Omental fat pad (tissue), 4 donors: ENCODE results near the gene NDUFB10. TPM values are rescaled to one million over a fixed set of nuclear protein-coding genes. Genes with fewer than 3 reads are reported as not detected.
"Not testable (repeated sequence)": the region's sequence is repeated elsewhere in the genome, so short reads cannot be mapped to it uniquely, and the experiment has no call there.

Experiments used
- ATAC-seq: fragments of 150-250 bp; one replicate; pipeline ENCODE4 v1.9.1; 2016; ENCODE audit warnings: mild to moderate bottlenecking, moderate library complexity; ENCODE audit not compliant: low FRiP score
- DNase-seq: peaks from one replicate; pipeline ENCODE4 v3.0.0-alpha.2; 2019; ENCODE audit warnings: low spot score
- total RNA-seq, 4 donors: library from RNA; depleted of rRNA; stranded (reverse); fragments of >200 nt; gene quantifications; one replicate each; pipeline ENCODE4 v1.1.0, GENCODE V29; 2016
- TF ChIP-seq, protein P1 (sequence below), 3 donors: fragments of 450-650 bp; IDR thresholded peaks; one replicate each; pipeline ENCODE4 v1.5.1; 2016 to 2017; ENCODE audit warnings: antibody characterized with exemption in 3 of 3, mild to moderate bottlenecking in 3 of 3, moderate library complexity in 2 of 3

Gene NDUFB10
- total RNA-seq, 4 donors from 2014 or later, result 144 to 240 (median 183) TPM

DNA sequence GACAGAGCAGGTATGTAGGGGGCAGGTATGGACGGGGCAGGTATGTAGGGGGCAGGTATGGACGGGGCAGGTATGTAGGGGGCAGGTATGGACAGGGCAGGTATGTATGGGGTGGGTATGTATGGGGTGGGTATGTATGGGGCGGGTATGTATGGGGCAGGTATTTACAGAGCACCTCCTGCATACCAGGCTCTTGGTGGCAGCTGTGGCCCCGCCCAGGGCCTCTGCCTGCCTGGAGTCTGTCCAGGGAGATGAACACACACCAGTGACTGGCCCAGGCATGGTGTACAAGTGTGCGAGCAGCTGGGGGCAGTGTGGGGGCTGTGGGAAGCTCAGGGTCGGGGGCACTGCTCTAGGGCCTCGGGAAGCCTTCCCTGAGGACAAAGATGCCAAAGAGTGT, 9.3 kb upstream of the NDUFB10 start:
- DNase-seq (no peak), ATAC-seq (no peak)
- TF ChIP-seq, protein P1, sequence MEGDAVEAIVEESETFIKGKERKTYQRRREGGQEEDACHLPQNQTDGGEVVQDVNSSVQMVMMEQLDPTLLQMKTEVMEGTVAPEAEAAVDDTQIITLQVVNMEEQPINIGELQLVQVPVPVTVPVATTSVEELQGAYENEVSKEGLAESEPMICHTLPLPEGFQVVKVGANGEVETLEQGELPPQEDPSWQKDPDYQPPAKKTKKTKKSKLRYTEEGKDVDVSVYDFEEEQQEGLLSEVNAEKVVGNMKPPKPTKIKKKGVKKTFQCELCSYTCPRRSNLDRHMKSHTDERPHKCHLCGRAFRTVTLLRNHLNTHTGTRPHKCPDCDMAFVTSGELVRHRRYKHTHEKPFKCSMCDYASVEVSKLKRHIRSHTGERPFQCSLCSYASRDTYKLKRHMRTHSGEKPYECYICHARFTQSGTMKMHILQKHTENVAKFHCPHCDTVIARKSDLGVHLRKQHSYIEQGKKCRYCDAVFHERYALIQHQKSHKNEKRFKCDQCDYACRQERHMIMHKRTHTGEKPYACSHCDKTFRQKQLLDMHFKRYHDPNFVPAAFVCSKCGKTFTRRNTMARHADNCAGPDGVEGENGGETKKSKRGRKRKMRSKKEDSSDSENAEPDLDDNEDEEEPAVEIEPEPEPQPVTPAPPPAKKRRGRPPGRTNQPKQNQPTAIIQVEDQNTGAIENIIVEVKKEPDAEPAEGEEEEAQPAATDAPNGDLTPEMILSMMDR (IDR thresholded peaks at IDR 0.05), result no peak

DNA sequence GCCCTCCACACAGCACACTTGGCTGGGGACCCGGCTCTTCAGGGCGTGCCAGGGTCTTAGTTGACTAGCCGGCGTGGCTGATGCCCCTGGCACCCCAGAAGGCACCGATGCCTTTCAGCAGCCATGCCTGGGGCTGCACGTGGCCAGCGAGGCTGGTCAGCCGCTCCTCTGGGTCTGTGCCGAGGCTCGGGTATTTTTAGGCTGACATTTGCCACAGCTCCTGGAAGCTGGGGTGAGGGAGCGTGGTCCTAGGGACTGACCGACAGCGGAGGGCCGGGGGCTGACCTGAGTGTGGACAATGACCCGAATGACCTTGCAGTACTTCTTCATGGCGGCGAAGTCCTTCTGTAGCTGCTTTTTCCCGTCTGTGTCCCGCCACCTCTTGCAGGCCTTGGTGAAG, 8.8 kb upstream of the NDUFB10 start:
- ATAC-seq, result no peak
- DNase-seq, result no peak
- TF ChIP-seq, protein P1 (IDR thresholded peaks at IDR 0.05), result no peak

DNA sequence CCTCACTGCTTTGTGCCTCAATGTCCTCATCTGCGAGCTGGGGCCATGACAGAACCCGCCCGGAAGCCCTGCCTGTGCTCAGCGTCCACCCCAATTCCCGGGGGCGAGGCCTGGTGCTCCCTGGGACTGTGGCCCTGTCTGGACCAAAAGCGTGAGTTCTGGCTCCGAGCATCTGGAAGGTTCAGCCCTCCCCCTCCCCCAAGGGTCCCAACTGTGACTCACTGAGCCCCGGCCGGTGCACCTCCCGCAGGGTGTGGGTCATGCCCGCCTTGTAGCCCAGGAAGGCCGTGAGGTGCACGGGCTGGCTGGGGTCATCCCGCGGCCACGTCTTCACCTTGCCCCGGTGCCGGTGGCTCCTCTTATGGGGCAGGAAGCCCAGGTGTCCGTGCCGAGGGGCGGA, 5.6 kb upstream of the NDUFB10 start:
- DNase-seq (no peak), ATAC-seq (no peak)
- TF ChIP-seq, protein P1 (IDR thresholded peaks at IDR 0.05), result no peak

DNA sequence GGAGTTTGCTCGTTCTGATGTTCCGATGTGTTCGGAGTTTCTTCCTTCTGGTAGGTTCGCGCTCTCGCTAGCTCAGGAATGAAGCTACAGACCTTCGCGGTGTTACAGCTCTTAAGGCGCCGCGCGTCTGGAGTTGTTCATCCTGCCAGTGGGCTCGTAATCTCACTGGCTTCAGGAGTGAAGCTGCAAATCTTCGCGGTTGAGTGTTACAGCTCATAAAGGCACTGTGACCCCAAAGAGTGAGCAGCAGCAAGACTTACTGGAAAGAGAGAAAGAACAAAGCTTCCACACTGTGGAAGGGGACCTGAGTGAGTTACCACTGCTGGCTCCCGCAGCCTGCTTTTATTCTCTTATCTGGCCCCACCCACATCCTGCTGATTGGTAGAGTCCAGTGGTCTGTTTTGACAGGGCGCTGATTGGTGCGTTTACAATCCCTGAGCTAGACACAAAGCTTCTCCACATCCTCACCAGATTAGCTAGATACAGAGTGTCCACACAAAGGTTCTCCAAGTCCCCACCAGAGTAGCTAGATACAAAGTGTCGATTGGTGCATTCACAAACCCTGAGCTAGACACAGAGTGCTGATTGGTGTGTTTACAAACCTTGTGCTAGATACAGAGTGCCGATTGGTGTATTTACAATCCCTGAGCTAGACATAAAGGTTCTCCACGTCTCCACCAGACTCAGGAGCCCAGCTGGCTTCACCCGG, 1.8 kb upstream of the NDUFB10 start:
- not testable (repeated sequence) for ATAC-seq, DNase-seq

DNA sequence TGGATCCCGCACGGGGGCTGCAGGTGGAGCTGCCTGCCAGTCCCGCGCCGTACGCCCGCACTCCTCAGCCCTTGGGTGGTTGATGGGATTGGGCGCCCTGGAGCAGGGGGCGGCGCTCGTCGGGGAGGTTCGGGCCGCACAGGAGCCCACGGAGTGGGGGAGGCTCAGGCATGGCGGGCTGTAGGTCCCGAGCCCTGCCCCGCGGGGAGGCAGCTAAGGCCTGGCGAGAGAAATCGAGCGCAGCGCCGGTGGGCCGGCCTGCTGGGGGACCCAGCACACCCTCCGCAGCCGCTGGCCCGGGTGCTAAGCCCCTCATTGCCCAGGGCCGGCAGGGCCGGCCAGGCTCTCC, 1.2 kb upstream of the NDUFB10 start:
- DNase-seq, ATAC-seq: not testable (repeated sequence)

DNA sequence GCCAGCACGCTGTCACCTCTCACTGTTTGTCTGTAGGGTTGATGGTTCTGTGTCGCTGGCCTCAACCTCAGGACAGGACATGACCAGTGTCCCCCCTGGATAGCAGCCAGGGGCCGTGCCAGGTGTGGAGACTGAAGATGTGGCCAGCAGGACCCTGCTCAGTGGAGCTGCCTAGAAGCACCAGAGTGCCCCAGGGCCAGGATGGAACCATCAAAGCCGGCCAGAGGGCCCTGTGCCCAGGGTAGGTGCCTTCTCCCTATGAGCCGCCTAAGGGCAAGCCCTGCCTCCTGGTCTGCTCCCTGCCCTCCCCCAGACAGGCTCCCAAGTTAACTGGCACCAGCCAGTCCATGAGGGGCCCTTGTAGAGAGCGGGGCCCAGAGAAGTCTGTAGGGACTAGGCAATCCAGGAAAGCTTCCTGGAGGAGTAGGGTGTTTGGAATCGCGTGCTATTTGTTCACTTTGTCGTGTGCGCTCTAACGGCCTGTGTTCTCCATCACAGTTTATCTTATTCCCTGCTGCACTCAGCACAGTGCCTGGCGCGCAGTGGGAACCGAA, 546 bp upstream of the NDUFB10 start:
- TF ChIP-seq, protein P1 (IDR thresholded peaks at IDR 0.05), result no peak
- no peak for DNase-seq
- no peak for ATAC-seq

DNA sequence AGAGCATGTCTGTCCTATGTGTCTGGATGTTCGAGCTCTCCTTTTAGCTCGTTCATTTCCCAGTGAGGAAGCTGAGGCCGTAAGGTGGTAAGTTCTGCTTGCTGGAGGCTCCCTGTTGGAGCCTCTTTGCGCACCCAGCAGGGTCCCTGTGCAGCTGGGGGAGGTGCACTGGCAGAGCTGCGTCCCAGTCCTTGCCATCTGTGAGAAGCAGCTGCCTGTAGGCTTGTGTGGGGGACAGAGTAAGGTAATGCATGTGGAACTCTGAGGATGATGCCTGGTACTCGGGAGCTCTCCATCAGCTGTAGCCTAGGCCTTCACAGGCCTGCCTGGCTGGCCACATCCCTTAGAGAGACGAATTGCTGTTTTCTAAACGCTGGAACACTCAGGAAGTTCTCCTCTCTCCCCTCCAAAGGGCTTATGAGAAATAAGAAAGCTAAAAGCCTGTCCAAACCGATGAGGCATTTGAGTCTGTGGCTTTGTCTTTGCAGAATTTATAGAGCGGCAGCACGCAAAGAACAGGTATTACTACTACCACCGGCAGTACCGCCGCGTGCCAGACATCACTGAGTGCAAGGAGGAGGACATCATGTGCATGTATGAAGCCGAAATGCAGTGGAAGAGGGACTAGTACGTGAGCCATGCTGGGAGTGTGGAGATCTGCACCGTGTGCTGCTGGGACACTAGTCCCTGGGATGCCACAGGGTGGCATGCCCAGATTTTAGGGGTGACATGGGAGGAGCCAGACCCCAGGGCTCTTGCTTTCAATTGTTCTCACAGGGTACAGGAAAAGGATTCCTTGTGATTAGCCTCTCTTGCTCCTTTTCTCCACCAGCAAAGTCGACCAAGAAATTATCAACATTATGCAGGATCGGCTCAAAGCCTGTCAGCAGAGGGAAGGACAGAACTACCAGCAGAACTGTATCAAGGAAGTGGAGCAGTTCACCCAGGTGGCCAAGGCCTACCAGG, 1.6 kb downstream of the NDUFB10 start:
- ATAC-seq, result no peak
- no peak for DNase-seq
- TF ChIP-seq, protein P1 (IDR thresholded peaks at IDR 0.05), result no peak
